HepG2 (cell line): ENCODE measurements around the gene CYP2S1. TPM values are rescaled to one million over a fixed set of nuclear protein-coding genes. Genes with fewer than 3 reads are reported as not detected.

Source experiments
- ATAC-seq: fragments of 200-7000 bp; cut with Tn5 transposase; 3 replicates; pipeline ENCODE4 v1.9.1; 2020; ENCODE audit warnings: mild to moderate bottlenecking, moderate library complexity
- BruUV-seq: library from RNA; stranded (reverse); fragments of 400-500 nt; replicated peaks from 2 replicates; lab custom pipeline; 2021; lab: Mats Ljungman, UMichigan
- CTCF ChIA-PET: fragments of 300-600 bp; formaldehyde crosslinking; extraction: SDS; loops from one replicate; lab custom pipeline; 2021; ENCODE audit warnings: low total read pairs, inconsistent platforms, low intra/inter-chr PET ratio; lab: Yijun Ruan, JAX
- POLR2A ChIA-PET: fragments of 350-600 bp; sonication (Branson Sonifier 250); formaldehyde crosslinking; loops from one replicate; lab custom pipeline; 2020; ENCODE audit warnings: antibody characterized with exemption, inconsistent platforms; lab: Yijun Ruan, JAX
- DNase-seq: peaks from one replicate; pipeline ENCODE4 v3.0.0-alpha.2; 2015; ENCODE audit warnings: low spot score
- FAIRE-seq: peaks from 3 replicates; lab custom pipeline; 2011; peaks lifted over from hg19 to GRCh38; lab: Jason Lieb, UNC
- H2AFZ ChIP-seq: one replicate; pipeline ENCODE4 v1.6.1; 2011; ENCODE audit warnings: low read length, inconsistent platforms
- H3K27ac ChIP-seq: fragments of 300-600 bp; 3 replicates; pipeline ENCODE4 v1.8.0; 2011; ENCODE audit warnings: mixed run types, mild to moderate bottlenecking, mixed read lengths, low read length, inconsistent platforms; ENCODE audit not compliant: insufficient read depth; ENCODE audit errors: extremely low read length
- H3K27me3 ChIP-seq, 2 experiments: fragments of 200-600 bp in 1 of 2; 2 replicates in 1 of 2; 3 replicates in 1 of 2; pipeline versions ENCODE4 v1.6.0 to v1.8.0; 2011; ENCODE audit warnings: low read length in 2 of 2, mild to moderate bottlenecking in 2 of 2, moderate library complexity in 2 of 2, inconsistent platforms in 1 of 2; ENCODE audit not compliant: insufficient read depth in 2 of 2, control insufficient read depth in 1 of 2
- H3K36me3 ChIP-seq, 2 experiments: fragments of 200-600 bp in 1 of 2; replicated peaks in 1 of 2; 2 replicates in 1 of 2; 3 replicates in 1 of 2; pipeline versions ENCODE4 v1.5.1 to v1.8.0; 2011; ENCODE audit warnings: low read length in 2 of 2, inconsistent platforms in 1 of 2; ENCODE audit not compliant: insufficient read depth in 2 of 2, control insufficient read depth in 1 of 2
- H3K4me1 ChIP-seq: 2 replicates; pipeline ENCODE4 v1.5.1; 2012; ENCODE audit warnings: low read length, inconsistent platforms; ENCODE audit not compliant: insufficient read depth
- H3K4me2 ChIP-seq: 2 replicates; pipeline ENCODE4 v1.6.0; 2011; ENCODE audit warnings: low read depth, low read length, inconsistent platforms
- H3K4me3 ChIP-seq, 3 experiments: fragments of 200-600 bp in 1 of 3; sonication (generic), shearing (Covaris generic) in 1 of 3; replicated peaks in 1 of 3; 2 replicates each; pipeline ENCODE4 v1.5.1; 2011 to 2016; ENCODE audit warnings: low read length in 3 of 3, inconsistent platforms in 2 of 3, low read depth in 2 of 3, mild to moderate bottlenecking in 2 of 3, control low read depth in 1 of 3, mixed read lengths in 1 of 3; ENCODE audit not compliant: insufficient read depth in 1 of 3
- H3K79me2 ChIP-seq: one replicate; pipeline ENCODE4 v1.6.1; 2011; ENCODE audit warnings: low read length, inconsistent platforms; ENCODE audit not compliant: insufficient read depth
- H3K9ac ChIP-seq: 2 replicates; pipeline ENCODE4 v1.6.0; 2011; ENCODE audit warnings: mild to moderate bottlenecking, low read depth, low read length, inconsistent platforms; ENCODE audit not compliant: insufficient read depth
- H3K9me3 ChIP-seq: 2 replicates; pipeline ENCODE4 v1.5.1; 2012; ENCODE audit warnings: mild to moderate bottlenecking, low read length
- H4K20me1 ChIP-seq: 2 replicates; pipeline ENCODE4 v1.6.0; 2011; ENCODE audit warnings: inconsistent platforms, mild to moderate bottlenecking, low read length, moderate library complexity; ENCODE audit not compliant: insufficient read depth
- MYC ChIP-seq: sonication (generic); formaldehyde crosslinking; IDR thresholded peaks from 2 replicates; pipeline ENCODE4 v1.9.0; 2021; ENCODE audit warnings: missing genetic modification reagents, borderline replicate concordance
- RCOR2 ChIP-seq: IDR thresholded peaks from 2 replicates; pipeline ENCODE4 v1.6.1; 2016; ENCODE audit warnings: missing biosample characterization, missing genetic modification reagents
- REXO4 ChIP-seq: sonication (generic); formaldehyde crosslinking; IDR thresholded peaks from 2 replicates; pipeline ENCODE4 v1.8.0; 2022; ENCODE audit warnings: missing genetic modification reagents, mild to moderate bottlenecking, borderline replicate concordance
- UBTF ChIP-seq: sonication (generic); formaldehyde crosslinking; IDR thresholded peaks from 2 replicates; pipeline ENCODE4 v1.4.0; 2020; ENCODE audit warnings: mild to moderate bottlenecking, missing genetic modification reagents
- ZNF382 ChIP-seq: sonication (generic); formaldehyde crosslinking; IDR thresholded peaks from 2 replicates; pipeline ENCODE4 v1.5.0; 2020; ENCODE audit warnings: missing genetic modification reagents, mild to moderate bottlenecking, borderline replicate concordance
- ZNF431 ChIP-seq: sonication (generic); formaldehyde crosslinking; IDR thresholded peaks from 2 replicates; pipeline ENCODE4 v1.9.0; 2022; ENCODE audit warnings: missing genetic modification reagents, low read depth, mild to moderate bottlenecking, borderline replicate concordance
- ZNF691 ChIP-seq: sonication (generic); formaldehyde crosslinking; IDR thresholded peaks from 2 replicates; pipeline ENCODE4 v1.4.0; 2020; ENCODE audit warnings: missing genetic modification reagents, low read depth, mild to moderate bottlenecking, borderline replicate concordance
- ZNF775 ChIP-seq: sonication (generic); formaldehyde crosslinking; IDR thresholded peaks from 2 replicates; pipeline ENCODE4 v1.4.0; 2020; ENCODE audit warnings: missing genetic modification reagents, mild to moderate bottlenecking, moderate library complexity, borderline replicate concordance
- ZNF891 ChIP-seq: sonication (generic); formaldehyde crosslinking; IDR thresholded peaks from 2 replicates; pipeline ENCODE4 v1.5.0; 2020; ENCODE audit warnings: mild to moderate bottlenecking, missing genetic modification reagents
- WGBS: methylation state at CpG from one replicate; pipeline ENCODE4 v1.1.6; 2017; ENCODE audit warnings: low lambda C conversion rate; 5-methylcytosine and 5-hydroxymethylcytosine counted together
- in situ Hi-C: cut with HindIII; loops from 2 replicates; pipeline ENCODE4 v1.10.0; 2017; ENCODE audit warnings: low pct_unique_long_range_greater_than_20kb; ENCODE audit not compliant: extremely low pct_ligation_motif_present
- intact Hi-C: fragments of 100-400 bp; cut with micrococcal nuclease; formaldehyde crosslinking; loops from one replicate; pipeline ENCODE4 v1.10.0; 2022; ENCODE audit not compliant: unreplicated experiment
- polyA plus RNA-seq, 8 experiments: library from polyadenylated mRNA; depleted of rRNA in 3 of 8; stranded (reverse) in 7 of 8; unstranded in 1 of 8; fragments of >200 nt; fragmentation: Illumina TruSeq in 4 of 8; extraction: Trizol in 4 of 8; gene quantifications; 2 replicates each; pipeline versions ENCODE4 v1.2.1 to v1.2.3, GENCODE V29; 2011 to 2016; ENCODE audit warnings: low read depth in 4 of 8, missing spikeins in 1 of 8, mixed read lengths in 1 of 8; ENCODE audit not compliant: insufficient read depth in 1 of 8
- total RNA-seq, 5 experiments: library from RNA; depleted of rRNA; stranded (reverse); fragments of >200 nt; fragmentation: Illumina TruSeq; extraction: Trizol; gene quantifications; 2 replicates each; pipeline ENCODE4 v1.2.3, GENCODE V29; 2016; ENCODE audit warnings: low read depth in 1 of 5
- TF ChIP-seq, protein P1 (sequence below), 2 experiments: sonication (generic) in 1 of 2; formaldehyde crosslinking in 1 of 2; IDR thresholded peaks; 2 replicates each; pipeline versions ENCODE4 v1.4.0 to v1.6.1; 2018 to 2020; ENCODE audit warnings: missing genetic modification reagents in 2 of 2, borderline replicate concordance in 1 of 2, low read depth in 1 of 2, mild to moderate bottlenecking in 1 of 2, missing biosample characterization in 1 of 2
- TF ChIP-seq, protein P2 (sequence below): IDR thresholded peaks from 2 replicates; pipeline ENCODE4 v1.6.1; 2012; ENCODE audit warnings: inconsistent platforms

The CYP2S1 gene
- total and polyA plus RNA-seq, 2 of the 13 experiments (the other 11 are each of a cell fraction or from before 2014, with no cell fraction given) = 0.09 to 2.1 TPM

DNA sequence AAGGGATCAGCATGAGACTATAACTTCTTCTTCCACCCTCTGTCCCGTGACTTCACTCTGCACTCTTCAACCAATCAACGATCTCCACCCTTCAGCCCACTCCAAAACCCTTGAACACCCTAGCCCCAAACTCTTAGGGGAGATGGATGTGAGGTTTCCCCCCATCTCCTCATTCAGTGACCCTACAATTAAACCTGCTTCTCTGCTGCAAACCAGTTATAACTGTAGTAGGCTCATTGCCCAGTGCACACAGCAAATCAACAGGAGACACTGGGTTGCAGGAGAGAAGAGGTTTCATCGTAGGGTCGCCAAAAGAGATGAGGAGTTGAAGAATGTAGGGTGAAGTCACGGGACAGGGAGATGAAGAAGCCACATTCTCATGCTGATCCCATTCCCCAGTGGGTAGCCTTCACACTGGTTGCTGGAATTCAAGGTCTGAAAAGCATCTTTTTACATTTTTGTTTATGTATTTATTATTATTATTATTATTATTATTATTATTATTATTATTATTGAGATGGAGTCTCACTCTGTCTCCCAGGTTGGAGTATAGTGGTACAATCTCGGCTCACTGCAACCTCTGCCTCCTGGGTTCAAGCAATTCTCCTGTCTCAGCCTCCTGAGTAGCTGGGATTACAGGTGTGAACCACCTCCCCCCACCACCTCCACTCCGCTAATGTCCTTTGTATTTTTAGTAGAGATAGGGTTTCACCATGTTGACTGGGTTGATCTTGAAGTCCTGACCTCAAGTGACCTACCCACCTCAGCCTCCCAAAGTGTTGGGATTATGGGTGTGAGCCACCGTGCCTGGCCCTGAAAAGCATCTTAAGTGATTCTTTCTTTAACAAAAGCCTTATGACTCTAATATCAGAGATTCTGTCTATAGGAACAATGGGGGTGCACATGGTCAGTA, 5.8 kb upstream of the CYP2S1 start:
- Histone ChIP-seq H3K27me3 (peaks cover 0 to 7% of the 10 kb centered on the region in 2 experiments; a peak in 1 of 5 replicates), H3K79me2 (no peaks in the 10 kb centered on the region), H3K36me3 (no peaks in the 10 kb centered on the region), H3K4me3 (no peak overlapping the region), H3K9ac (no peak overlapping the region), H3K27ac (no peak overlapping the region), H4K20me1 (no peaks in the 10 kb centered on the region), H3K9me3 (no peaks in the 10 kb centered on the region), H3K4me1 (peaks cover 30% of the 10 kb centered on the region), H2AFZ (no peak overlapping the region), H3K4me2 (no peak overlapping the region)
- no peak for TF ChIP-seq ZNF891 (CRISPR knock-in tag)
- TF ChIP-seq ZNF775 (CRISPR knock-in tag) = no peak
- TF ChIP-seq MYC (CRISPR knock-in tag) = no peak
- no peak for TF ChIP-seq ZNF691 (CRISPR knock-in tag)
- no peak for TF ChIP-seq UBTF
- TF ChIP-seq RCOR2 (CRISPR knock-in tag) = no peak
- TF ChIP-seq ZNF382 (CRISPR knock-in tag) = no peak
- TF ChIP-seq, protein P1, sequence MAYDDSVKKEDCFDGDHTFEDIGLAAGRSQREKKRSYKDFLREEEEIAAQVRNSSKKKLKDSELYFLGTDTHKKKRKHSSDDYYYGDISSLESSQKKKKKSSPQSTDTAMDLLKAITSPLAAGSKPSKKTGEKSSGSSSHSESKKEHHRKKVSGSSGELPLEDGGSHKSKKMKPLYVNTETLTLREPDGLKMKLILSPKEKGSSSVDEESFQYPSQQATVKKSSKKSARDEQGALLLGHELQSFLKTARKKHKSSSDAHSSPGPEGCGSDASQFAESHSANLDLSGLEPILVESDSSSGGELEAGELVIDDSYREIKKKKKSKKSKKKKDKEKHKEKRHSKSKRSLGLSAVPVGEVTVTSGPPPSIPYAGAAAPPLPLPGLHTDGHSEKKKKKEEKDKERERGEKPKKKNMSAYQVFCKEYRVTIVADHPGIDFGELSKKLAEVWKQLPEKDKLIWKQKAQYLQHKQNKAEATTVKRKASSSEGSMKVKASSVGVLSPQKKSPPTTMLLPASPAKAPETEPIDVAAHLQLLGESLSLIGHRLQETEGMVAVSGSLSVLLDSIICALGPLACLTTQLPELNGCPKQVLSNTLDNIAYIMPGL (CRISPR knock-in tag; IDR thresholded peaks at IDR 0.05; ENCODE audit: borderline replicate concordance in 1 of 2, low read depth in 1 of 2) = no peak
- no peak for TF ChIP-seq REXO4 (CRISPR knock-in tag)
- TF ChIP-seq, protein P2, sequence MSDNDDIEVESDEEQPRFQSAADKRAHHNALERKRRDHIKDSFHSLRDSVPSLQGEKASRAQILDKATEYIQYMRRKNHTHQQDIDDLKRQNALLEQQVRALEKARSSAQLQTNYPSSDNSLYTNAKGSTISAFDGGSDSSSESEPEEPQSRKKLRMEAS = no peak
- TF ChIP-seq ZNF431 (CRISPR knock-in tag) = no peak
- CTCF ChIA-PET = no interaction called here
- ATAC-seq (no peak), DNase-seq (no peak), FAIRE-seq (no peak)
- in situ Hi-C loops (no loop called here), intact Hi-C loops (no loop called here)
- no TSS peak for BruUV-seq
- POLR2A ChIA-PET = no interaction called here
- WGBS = 44% methylated on average over 8 of the region's 8 CpGs
